ENCODE data around the gene WDR86.
A peak's percentile ranks its signal among the peaks of the same experiment; 100 is the strongest.

Gene WDR86

DNA sequence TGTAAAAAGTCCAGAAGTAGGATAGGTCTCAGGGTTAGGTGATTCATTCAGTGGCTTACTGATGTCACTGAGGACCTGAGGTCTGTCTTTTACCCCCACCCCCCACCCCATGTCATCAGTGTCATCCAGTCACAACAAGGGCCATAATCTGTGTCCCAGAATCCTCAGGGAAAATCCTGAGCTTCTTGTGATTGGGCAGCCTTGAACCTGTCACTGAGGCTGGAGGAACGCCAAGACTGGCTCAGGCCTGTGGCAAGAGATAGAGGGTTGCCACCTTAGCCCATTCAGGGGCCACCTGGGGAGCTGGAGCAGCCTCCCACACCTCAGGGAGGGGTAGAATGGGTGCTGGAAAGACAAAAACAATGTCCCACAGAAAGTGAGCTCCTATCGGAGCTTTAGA, 38.6 kb downstream of the WDR86 start:
- no peak for DNase-seq (ENCODE audit: low read depth)
- no peak overlapping the region for H3K4me3 ChIP-seq (ENCODE audit: low read depth, low read length)
- TF ChIP-seq, protein P1, sequence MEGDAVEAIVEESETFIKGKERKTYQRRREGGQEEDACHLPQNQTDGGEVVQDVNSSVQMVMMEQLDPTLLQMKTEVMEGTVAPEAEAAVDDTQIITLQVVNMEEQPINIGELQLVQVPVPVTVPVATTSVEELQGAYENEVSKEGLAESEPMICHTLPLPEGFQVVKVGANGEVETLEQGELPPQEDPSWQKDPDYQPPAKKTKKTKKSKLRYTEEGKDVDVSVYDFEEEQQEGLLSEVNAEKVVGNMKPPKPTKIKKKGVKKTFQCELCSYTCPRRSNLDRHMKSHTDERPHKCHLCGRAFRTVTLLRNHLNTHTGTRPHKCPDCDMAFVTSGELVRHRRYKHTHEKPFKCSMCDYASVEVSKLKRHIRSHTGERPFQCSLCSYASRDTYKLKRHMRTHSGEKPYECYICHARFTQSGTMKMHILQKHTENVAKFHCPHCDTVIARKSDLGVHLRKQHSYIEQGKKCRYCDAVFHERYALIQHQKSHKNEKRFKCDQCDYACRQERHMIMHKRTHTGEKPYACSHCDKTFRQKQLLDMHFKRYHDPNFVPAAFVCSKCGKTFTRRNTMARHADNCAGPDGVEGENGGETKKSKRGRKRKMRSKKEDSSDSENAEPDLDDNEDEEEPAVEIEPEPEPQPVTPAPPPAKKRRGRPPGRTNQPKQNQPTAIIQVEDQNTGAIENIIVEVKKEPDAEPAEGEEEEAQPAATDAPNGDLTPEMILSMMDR (conservative IDR thresholded peaks at IDR 0.05; ENCODE audit: low read depth, low read length) = no peak

DNA sequence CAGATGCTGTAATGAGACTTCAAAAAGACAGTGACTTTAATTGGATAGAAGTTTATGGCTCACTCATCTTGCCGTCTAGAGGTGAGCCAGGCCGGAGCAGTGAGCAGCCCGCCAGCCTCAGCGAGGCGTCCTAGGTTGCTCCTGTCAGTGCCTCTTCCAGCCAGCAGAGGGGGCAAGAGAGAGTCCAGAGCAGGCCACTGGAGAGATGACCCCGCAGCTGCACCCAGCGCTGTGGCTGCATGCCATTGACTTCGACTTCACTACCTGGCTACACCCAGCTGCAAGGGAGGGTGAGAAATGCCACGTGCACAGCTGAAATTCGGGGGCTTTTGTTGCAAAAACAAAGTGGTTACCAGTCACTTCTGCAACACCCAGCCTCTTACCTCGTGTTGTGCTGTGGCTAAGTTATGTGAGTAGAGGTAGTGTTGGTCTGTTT, 41.7 kb downstream of the WDR86 start:
- H3K4me3 ChIP-seq (ENCODE audit: low read depth, low read length) = no peak overlapping the region
- TF ChIP-seq, protein P1 (conservative IDR thresholded peaks at IDR 0.05; ENCODE audit: low read depth, low read length) = peak; percentile 99
- peak; percentile 85 for DNase-seq (ENCODE audit: low read depth)

DNA sequence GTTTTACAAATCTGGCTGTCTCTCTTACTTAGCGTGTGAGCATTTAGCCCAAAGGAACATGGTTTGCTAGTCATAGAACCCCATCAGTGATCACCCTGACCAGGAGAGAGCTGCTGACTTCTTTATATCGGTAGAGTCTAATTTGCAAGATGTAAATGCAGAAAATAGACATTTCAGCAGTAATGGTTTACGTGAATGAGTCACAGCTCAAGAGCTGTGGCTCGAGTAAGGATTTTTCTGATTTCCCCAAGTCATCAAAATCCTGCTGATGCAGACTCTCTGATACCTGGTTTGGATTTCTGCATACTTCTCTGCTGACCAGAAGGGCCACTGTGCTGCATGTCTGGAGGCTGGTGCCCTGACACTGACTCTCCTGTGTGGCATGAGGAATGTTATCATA, 42.6 kb downstream of the WDR86 start:
- no peak overlapping the region for H3K4me3 ChIP-seq (ENCODE audit: low read depth, low read length)
- peak; percentile 60 for DNase-seq (ENCODE audit: low read depth)
- TF ChIP-seq, protein P1 (conservative IDR thresholded peaks at IDR 0.05; ENCODE audit: low read depth, low read length) = no peak

DNA sequence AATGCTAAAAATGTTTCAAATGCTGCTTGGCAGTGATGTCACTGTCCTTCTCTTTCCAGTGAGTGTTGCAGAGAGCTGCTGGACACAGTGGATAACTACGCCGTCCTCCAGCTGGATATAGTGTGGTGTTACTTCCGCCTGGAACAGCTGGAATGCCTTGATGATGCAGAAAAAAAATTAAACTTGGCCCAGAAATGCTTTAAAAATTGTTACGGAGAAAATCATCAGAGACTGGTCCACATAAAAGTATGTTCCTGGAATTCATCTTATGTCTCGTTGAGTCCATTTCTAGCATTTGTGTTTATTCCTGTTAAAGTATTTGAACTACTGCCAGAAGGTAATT, 43.0 kb downstream of the WDR86 start:
- TF ChIP-seq, protein P1 (conservative IDR thresholded peaks at IDR 0.05; ENCODE audit: low read depth, low read length) = no peak
- no peak overlapping the region for H3K4me3 ChIP-seq (ENCODE audit: low read depth, low read length)
- peak; percentile 76 for DNase-seq (ENCODE audit: low read depth)

DNA sequence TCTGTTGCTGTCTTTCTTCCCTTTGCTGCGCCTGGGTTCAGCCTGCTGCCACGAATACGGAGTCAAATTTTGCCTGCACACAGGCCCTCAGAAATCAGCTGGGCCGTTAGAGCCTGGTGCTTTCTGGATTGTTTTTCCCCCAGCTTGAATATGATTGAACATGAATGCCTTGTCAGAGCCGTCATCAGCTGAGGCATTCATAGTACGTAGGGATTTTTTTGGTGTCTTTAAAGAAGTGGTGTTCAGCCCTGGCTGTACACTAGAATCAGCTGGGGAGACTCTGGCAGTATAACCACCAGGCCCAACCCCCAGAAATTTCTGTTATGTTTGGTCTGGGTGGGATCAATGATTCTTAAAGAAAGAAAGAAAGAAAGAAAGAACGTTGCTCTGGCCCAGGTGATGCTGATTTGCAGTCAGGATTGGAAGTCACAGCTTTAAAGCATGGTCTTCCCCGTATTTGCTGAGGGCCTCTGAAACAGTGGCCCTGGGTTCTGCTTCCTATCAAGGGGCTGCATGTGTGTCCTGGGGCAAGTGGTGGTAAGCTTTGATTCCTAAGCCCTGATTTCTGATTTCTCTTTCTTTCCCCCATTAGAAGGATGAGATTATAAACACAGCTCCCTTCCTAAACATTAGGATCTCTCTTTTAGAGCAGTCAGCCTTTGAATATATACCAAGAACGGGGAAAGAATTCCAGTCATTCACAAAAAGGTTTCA, 43.5 kb downstream of the WDR86 start:
- DNase-seq (ENCODE audit: low read depth) = peak; percentile 40
- TF ChIP-seq, protein P1 (conservative IDR thresholded peaks at IDR 0.05; ENCODE audit: low read depth, low read length) = no peak
- H3K4me3 ChIP-seq (ENCODE audit: low read depth, low read length) = no peak overlapping the region

DNA sequence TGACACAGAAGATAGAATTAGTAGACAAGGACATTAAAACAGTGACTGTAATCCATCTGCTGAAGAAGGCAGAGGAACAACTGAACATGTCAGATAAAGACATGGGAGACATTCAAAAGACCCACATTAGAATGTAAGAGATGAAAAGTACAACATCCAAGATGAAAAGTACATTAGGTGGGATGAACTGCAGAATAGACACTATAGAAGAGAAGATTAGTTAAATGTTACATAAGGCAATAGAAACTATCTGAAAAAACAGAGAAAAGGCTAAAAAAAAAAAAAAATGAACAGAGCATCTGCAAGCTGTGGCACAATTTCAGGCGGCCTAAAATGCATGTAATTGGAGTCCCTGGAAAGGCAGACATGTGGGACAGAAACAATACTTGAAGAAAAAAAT, 46.7 kb downstream of the WDR86 start:
- no peak for DNase-seq (ENCODE audit: low read depth)
- TF ChIP-seq, protein P1 (conservative IDR thresholded peaks at IDR 0.05; ENCODE audit: low read depth, low read length) = no peak
- no peak overlapping the region for H3K4me3 ChIP-seq (ENCODE audit: low read depth, low read length)
